HG02981 (cell line): ENCODE measurements around the gene ZNF469.
"Not testable (repeated sequence)": the region's sequence is repeated elsewhere in the genome, so short reads cannot be mapped to it uniquely, and the experiment has no call there.

Experiments used
- ATAC-seq: cut with Tn5 transposase; IDR thresholded peaks from one replicate; pipeline ENCODE4 v1.9.1; 2021; ENCODE audit warnings: mild to moderate bottlenecking, moderate library complexity; ENCODE audit not compliant: unreplicated experiment

The ZNF469 gene

GRCh38 chr16:88356727-88357199 is 26.0 kb upstream of the ZNF469 start:
- no peak for ATAC-seq

- no peak for ATAC-seq
These were observed 25.3 kb upstream of the ZNF469 start for GRCh38 chr16:88357317-88358022.

GRCh38 chr16:88358023-88358420 is 24.7 kb upstream of the ZNF469 start:
- ATAC-seq, result no peak

GRCh38 chr16:88359008-88359407 is 23.8 kb upstream of the ZNF469 start:
- ATAC-seq, result no peak

- ATAC-seq, result not testable (repeated sequence)
These were observed 22.4 kb upstream of the ZNF469 start for GRCh38 chr16:88360401-88360800.

GRCh38 chr16:88360999-88361398 is 21.8 kb upstream of the ZNF469 start:
- ATAC-seq, result no peak

- ATAC-seq, result no peak
These were observed 21.0 kb upstream of the ZNF469 start for GRCh38 chr16:88361775-88362174.

- no peak for ATAC-seq
These were observed 19.4 kb upstream of the ZNF469 start for GRCh38 chr16:88363239-88363891.

- ATAC-seq, result no peak
These were observed 17.4 kb upstream of the ZNF469 start for GRCh38 chr16:88365244-88365865.

GRCh38 chr16:88366032-88366703 is 16.6 kb upstream of the ZNF469 start:
- no peak for ATAC-seq

- ATAC-seq, result no peak
These were observed 16.1 kb upstream of the ZNF469 start for GRCh38 chr16:88366704-88367047.

- ATAC-seq, result no peak
These were observed 15.2 kb upstream of the ZNF469 start for GRCh38 chr16:88367560-88367959.

GRCh38 chr16:88368036-88368435 is 14.7 kb upstream of the ZNF469 start:
- no peak for ATAC-seq

GRCh38 chr16:88368994-88369393 is 13.8 kb upstream of the ZNF469 start:
- no peak for ATAC-seq

GRCh38 chr16:88369447-88370008 is 13.2 kb upstream of the ZNF469 start:
- no peak for ATAC-seq

- ATAC-seq, result no peak
These were observed 12.4 kb upstream of the ZNF469 start for GRCh38 chr16:88370365-88370764.

- no peak for ATAC-seq
These were observed 10.2 kb upstream of the ZNF469 start for GRCh38 chr16:88372522-88372921.

GRCh38 chr16:88373211-88373610 is 9.5 kb upstream of the ZNF469 start:
- no peak for ATAC-seq

- ATAC-seq, result no peak
These were observed 8.7 kb upstream of the ZNF469 start for GRCh38 chr16:88373927-88374492.

GRCh38 chr16:88374736-88375135 is 8.0 kb upstream of the ZNF469 start:
- no peak for ATAC-seq
